HCT116 (cell line): Measurements from ENCODE around the gene PLD2. TPM values are rescaled to one million over a fixed set of nuclear protein-coding genes. Genes with fewer than 3 reads are reported as not detected.
"Not testable (repeated sequence)": the region's sequence is repeated elsewhere in the genome, so short reads cannot be mapped to it uniquely, and the experiment has no call there.

ENCODE experiments used
- ATAC-seq: fragments of 200-7000 bp; cut with Tn5 transposase; 2 replicates; pipeline ENCODE4 v1.9.1; 2020; ENCODE audit warnings: mild to moderate bottlenecking, moderate library complexity
- BruUV-seq: library from RNA; stranded (reverse); fragments of 400-500 nt; replicated peaks from 2 replicates; lab custom pipeline; 2021; lab: Mats Ljungman, UMichigan
- CTCF ChIA-PET: fragments of 300-600 bp; sonication (Branson Sonifier 250); formaldehyde crosslinking; loops from one replicate; lab custom pipeline; 2021; ENCODE audit warnings: antibody characterized with exemption; lab: Charles Lee
- POLR2A ChIA-PET: fragments of 300-600, 350-600 bp; sonication (Branson Sonifier 250); formaldehyde crosslinking; loops from one replicate; lab custom pipeline; 2021; ENCODE audit warnings: antibody characterized with exemption; lab: Charles Lee
- RAD21 ChIA-PET, 2 experiments: fragments of 300-600 bp; sonication (Branson Sonifier 250); formaldehyde crosslinking; loops; one replicate each; lab custom pipeline; 2023; ENCODE audit warnings: low total read pairs in 2 of 2; ENCODE audit not compliant: uncharacterized antibody in 2 of 2, unreplicated experiment in 2 of 2, low non-redundant PET in 1 of 2; lab: Charles Lee
- DNase-seq: peaks from one replicate; pipeline ENCODE4 v3.0.0-alpha.2; 2010; ENCODE audit warnings: low read depth, low spot score
- H2AFZ ChIP-seq: fragments of 200-600 bp; shearing (Covaris generic), sonication (generic); 2 replicates; pipeline ENCODE4 v1.6.1; 2017; ENCODE audit warnings: low read depth, mixed run types, mixed read lengths, antibody characterized with exemption, low read length; ENCODE audit not compliant: poor library complexity, severe bottlenecking
- H3K27ac ChIP-seq: 2 replicates; pipeline ENCODE4 v1.5.1; 2012; ENCODE audit warnings: low read depth, low read length
- H3K27me3 ChIP-seq: fragments of 200-600 bp; sonication (generic); 2 replicates; pipeline ENCODE4 v1.6.1; 2016; ENCODE audit warnings: mixed run types, low read length, mixed read lengths; ENCODE audit not compliant: insufficient read depth
- H3K36me3 ChIP-seq, 2 experiments: fragments of 200-500 bp in 1 of 2; fragments of 200-600 bp in 1 of 2; sonication (Bioruptor generic) in 1 of 2; sonication (generic) in 1 of 2; 2 replicates each; pipeline versions ENCODE4 v1.5.1 to v1.6.1; 2014 to 2016; ENCODE audit warnings: low read length in 2 of 2, inconsistent platforms in 1 of 2, mixed read lengths in 1 of 2, mixed run types in 1 of 2; ENCODE audit not compliant: insufficient read depth in 2 of 2, control insufficient read depth in 1 of 2
- H3K4me1 ChIP-seq, 2 experiments: fragments of 200-600 bp in 1 of 2; sonication (generic) in 1 of 2; 2 replicates each; pipeline versions ENCODE4 v1.5.1 to v1.6.1; 2012 to 2017; ENCODE audit warnings: low read length in 2 of 2, inconsistent platforms in 1 of 2, mild to moderate bottlenecking in 1 of 2, mixed read lengths in 1 of 2, mixed run types in 1 of 2, moderate library complexity in 1 of 2; ENCODE audit not compliant: insufficient read depth in 2 of 2, control insufficient read depth in 1 of 2
- H3K4me2 ChIP-seq: fragments of 200-600 bp; sonication (generic); 2 replicates; pipeline ENCODE4 v1.6.1; 2017; ENCODE audit warnings: mixed run types, low read length, mixed read lengths
- H3K4me3 ChIP-seq, 2 experiments: fragments of 200-600 bp in 1 of 2; sonication (generic) in 1 of 2; replicated peaks in 1 of 2; 2 replicates each; pipeline ENCODE4 v1.5.1; 2011 to 2016; ENCODE audit warnings: low read length in 2 of 2, control low read depth in 1 of 2, low read depth in 1 of 2, mild to moderate bottlenecking in 1 of 2, mixed read lengths in 1 of 2, mixed run types in 1 of 2
- H3K79me2 ChIP-seq: fragments of 200-600 bp; sonication (generic); 2 replicates; pipeline ENCODE4 v1.6.1; 2017; ENCODE audit warnings: mild to moderate bottlenecking, mixed run types, low read length, moderate library complexity, mixed read lengths; ENCODE audit not compliant: insufficient read depth
- H3K9ac ChIP-seq: fragments of 200-600 bp; sonication (generic); 2 replicates; pipeline ENCODE4 v1.6.1; 2016; ENCODE audit warnings: low read length, mixed read lengths
- H3K9me2 ChIP-seq: fragments of 200-600 bp; sonication (generic), shearing (Covaris generic); 2 replicates; pipeline ENCODE4 v1.6.1; 2017; ENCODE audit warnings: mixed run types, mild to moderate bottlenecking, moderate library complexity; ENCODE audit not compliant: insufficient read depth
- H3K9me3 ChIP-seq, 2 experiments: fragments of 200-500 bp in 1 of 2; fragments of 200-600 bp in 1 of 2; sonication (Bioruptor generic) in 1 of 2; sonication (generic) in 1 of 2; 2 replicates each; pipeline ENCODE4 v1.6.1; 2014 to 2017; ENCODE audit warnings: low read length in 2 of 2, mixed read lengths in 2 of 2, inconsistent platforms in 1 of 2, low read depth in 1 of 2, mild to moderate bottlenecking in 1 of 2, mixed run types in 1 of 2, moderate library complexity in 1 of 2; ENCODE audit not compliant: control insufficient read depth in 1 of 2, insufficient read depth in 1 of 2
- H4K20me1 ChIP-seq: fragments of 200-600 bp; sonication (generic), shearing (Covaris generic); 2 replicates; pipeline ENCODE4 v1.6.1; 2017; ENCODE audit warnings: mixed run types, mild to moderate bottlenecking, moderate library complexity; ENCODE audit not compliant: insufficient read depth
- intact Hi-C: fragments of 100-400 bp; cut with micrococcal nuclease; formaldehyde crosslinking; loops from 2 replicates; pipeline ENCODE4 v1.10.0; 2022
- total RNA-seq: library from RNA; stranded (reverse); gene quantifications from one replicate; pipeline ENCODE4 v1.2.1, GENCODE V29; 2021; ENCODE audit not compliant: unreplicated experiment

PLD2 gene
- total RNA-seq, 1 experiment from 2014 or later, result 47.7 TPM

GRCh38 chr17:4867535-4867934, 60.6 kb downstream of the PLD2 start:
- CTCF ChIA-PET, result interaction anchor here (0.5 to 1.1 kb wide), 2 partner anchors 42 to 448 kb away, joined by 3 read pairs; no protein-coding TSS in a partner anchor
- POLR2A ChIA-PET, result interaction anchor here (1.3 to 1.7 kb wide), 2 partner anchors 10 to 103 kb away, joined by 4 read pairs; no protein-coding TSS in a partner anchor
- H3K27me3 ChIP-seq, H3K4me2 ChIP-seq, H3K9me3 ChIP-seq, H3K9me2 ChIP-seq, H3K36me3 ChIP-seq, ATAC-seq, intact Hi-C loops, H3K27ac ChIP-seq, BruUV-seq, H3K4me1 ChIP-seq, H3K4me3 ChIP-seq, H3K9ac ChIP-seq, DNase-seq, H4K20me1 ChIP-seq, H2AFZ ChIP-seq: not testable (repeated sequence)
- peaks cover 14% of the 10 kb centered on the region for H3K79me2 ChIP-seq
- RAD21 ChIA-PET, result interaction anchor here in 1 of 2 experiments (0.7 kb wide), 1 partner anchor 10 kb away, joined by 3 read pairs; no protein-coding TSS in a partner anchor

GRCh38 chr17:4869058-4869998, 62.4 kb downstream of the PLD2 start:
- BruUV-seq, H3K4me1 ChIP-seq, H3K36me3 ChIP-seq, intact Hi-C loops, H3K9me3 ChIP-seq, H4K20me1 ChIP-seq, H3K27me3 ChIP-seq, H3K9ac ChIP-seq, H3K9me2 ChIP-seq, RAD21 ChIA-PET, CTCF ChIA-PET, DNase-seq, H2AFZ ChIP-seq, H3K79me2 ChIP-seq, ATAC-seq, H3K4me2 ChIP-seq, H3K4me3 ChIP-seq, H3K27ac ChIP-seq: not testable (repeated sequence)
- POLR2A ChIA-PET, result interaction anchor here (1.0 to 1.7 kb wide), 2 partner anchors 12 kb away, joined by 4 read pairs; no protein-coding TSS in a partner anchor
